SH-SY5Y (cell line): ENCODE data around the gene KCNK1.

ENCODE experiments used
- GATA2 ChIP-seq: IDR thresholded peaks from 2 replicates; pipeline ENCODE4 v1.6.1; 2011; ENCODE audit warnings: mild to moderate bottlenecking, low read depth, low read length
- GATA3 ChIP-seq: IDR thresholded peaks from 2 replicates; pipeline ENCODE4 v1.6.1; 2011; ENCODE audit warnings: low read depth, mild to moderate bottlenecking, low read length, moderate library complexity

GRCh38 chr1:233662575-233663304, 48.8 kb downstream of the KCNK1 start:
- TF ChIP-seq GATA2 (no peak), GATA3 (no peak)
